SK-N-SH (cell line): ENCODE data around the gene PAWR. TPM values are rescaled to one million over a fixed set of nuclear protein-coding genes. Genes with fewer than 3 reads are reported as not detected.

Experiments used
- CTCF ChIA-PET: fragments of 300-600, 350-600 bp; formaldehyde crosslinking; extraction: SDS; loops from one replicate; lab custom pipeline; 2021; lab: Yijun Ruan, JAX
- POLR2A ChIA-PET: fragments of 350-600 bp; sonication (Branson Sonifier 250); formaldehyde crosslinking; extraction: SDS; loops from one replicate; lab custom pipeline; 2020; ENCODE audit warnings: antibody characterized with exemption, inconsistent platforms; lab: Yijun Ruan, JAX
- DNase-seq: peaks from one replicate; pipeline ENCODE4 v3.0.0; 2012
- H2AFZ ChIP-seq: fragments of 200-600 bp; sonication (generic); 2 replicates; pipeline ENCODE4 v1.8.1; 2016; ENCODE audit warnings: antibody characterized with exemption, mild to moderate bottlenecking, low read depth
- H3F3A ChIP-seq: fragments of 200-600 bp; sonication (generic); replicated peaks from 2 replicates; pipeline ENCODE3; 2016; ENCODE audit warnings: antibody characterized with exemption, mild to moderate bottlenecking; ENCODE audit not compliant: insufficient read depth
- H3K27ac ChIP-seq, 2 experiments: fragments of 200-500 bp in 1 of 2; fragments of 200-600 bp in 1 of 2; sonication (Bioruptor generic) in 1 of 2; sonication (generic), shearing (Covaris generic) in 1 of 2; 2 replicates each; pipeline versions ENCODE4 v1.5.1 to v1.6.1; 2014 to 2016; ENCODE audit warnings: low read depth in 2 of 2, inconsistent platforms in 1 of 2, low read length in 1 of 2, mild to moderate bottlenecking in 1 of 2, mixed read lengths in 1 of 2
- H3K27me3 ChIP-seq: fragments of 200-600 bp; sonication (generic), shearing (Covaris generic); 2 replicates; pipeline ENCODE4 v1.6.1; 2016; ENCODE audit warnings: mixed run types; ENCODE audit not compliant: insufficient read depth
- H3K36me3 ChIP-seq, 2 experiments: fragments of 200-500 bp in 1 of 2; fragments of 200-600 bp in 1 of 2; sonication (Bioruptor generic) in 1 of 2; sonication (generic) in 1 of 2; replicated peaks in 1 of 2; 2 replicates each; pipeline versions ENCODE3 to v1.5.1; 2014 to 2016; ENCODE audit warnings: low read length in 1 of 2, mild to moderate bottlenecking in 1 of 2; ENCODE audit not compliant: insufficient read depth in 2 of 2, control insufficient read depth in 1 of 2
- H3K4me1 ChIP-seq, 2 experiments: fragments of 200-500 bp in 1 of 2; fragments of 200-600 bp in 1 of 2; sonication (Bioruptor generic) in 1 of 2; sonication (generic), shearing (Covaris generic) in 1 of 2; 2 replicates each; pipeline versions ENCODE4 v1.5.1 to v1.6.1; 2014 to 2016; ENCODE audit warnings: low read depth in 1 of 2, low read length in 1 of 2, mixed run types in 1 of 2; ENCODE audit not compliant: insufficient read depth in 2 of 2, control insufficient read depth in 1 of 2
- H3K4me2 ChIP-seq: fragments of 200-600 bp; sonication (generic), shearing (Covaris generic); 2 replicates; pipeline ENCODE4 v1.6.1; 2017; ENCODE audit warnings: mixed run types
- H3K4me3 ChIP-seq, 2 experiments: fragments of 200-500 bp in 1 of 2; fragments of 200-600 bp in 1 of 2; sonication (Bioruptor generic) in 1 of 2; sonication (generic), shearing (Covaris generic) in 1 of 2; 2 replicates each; pipeline versions ENCODE4 v1.5.1 to v1.8.1; 2014 to 2016; ENCODE audit warnings: low read depth in 2 of 2, inconsistent platforms in 1 of 2, low read length in 1 of 2, mild to moderate bottlenecking in 1 of 2, mixed read lengths in 1 of 2, moderate library complexity in 1 of 2
- H3K79me2 ChIP-seq: fragments of 200-600 bp; sonication (generic); 2 replicates; pipeline ENCODE4 v1.8.1; 2017; ENCODE audit warnings: mild to moderate bottlenecking; ENCODE audit not compliant: insufficient read depth
- H3K9ac ChIP-seq: fragments of 200-600 bp; sonication (generic); 2 replicates; pipeline ENCODE4 v1.6.1; 2017; ENCODE audit warnings: mixed run types
- H3K9me2 ChIP-seq: fragments of 200-600 bp; sonication (generic); 2 replicates; pipeline ENCODE4 v1.6.1; 2017; ENCODE audit warnings: mixed run types
- H3K9me3 ChIP-seq: fragments of 200-600 bp; sonication (generic); 2 replicates; pipeline ENCODE4 v1.6.1; 2017; ENCODE audit warnings: mixed run types, mild to moderate bottlenecking, moderate library complexity
- H4K20me1 ChIP-seq: fragments of 200-600 bp; sonication (generic); 2 replicates; pipeline ENCODE4 v1.6.1; 2017; ENCODE audit warnings: mild to moderate bottlenecking, mixed run types; ENCODE audit not compliant: insufficient read depth
- CHD2 ChIP-seq: fragments of 150-350 bp; IDR thresholded peaks from 2 replicates; pipeline ENCODE4 v1.6.1; 2018; ENCODE audit warnings: low read length; ENCODE audit not compliant: partially characterized antibody
- CTCF ChIP-seq: fragments of 200-600 bp; sonication (generic); IDR thresholded peaks from 2 replicates; pipeline ENCODE4 v1.6.1; 2017; ENCODE audit warnings: antibody characterized with exemption, mild to moderate bottlenecking, moderate library complexity
- ELF1 ChIP-seq: IDR thresholded peaks from 2 replicates; pipeline ENCODE4 v1.4.0; 2012
- EZH2phosphoT487 ChIP-seq: fragments of 200-600 bp; sonication (generic); IDR thresholded peaks from 2 replicates; pipeline ENCODE4 v1.6.1; 2017; ENCODE audit warnings: low read depth, mixed run types, mild to moderate bottlenecking, antibody characterized with exemption, moderate library complexity, borderline replicate concordance
- FOSL2 ChIP-seq: IDR thresholded peaks from 2 replicates; pipeline ENCODE4 v1.4.0; 2012; ENCODE audit warnings: low read depth, mild to moderate bottlenecking, moderate library complexity, borderline replicate concordance
- GABPA ChIP-seq: IDR thresholded peaks from 2 replicates; pipeline ENCODE4 v1.4.0; 2012; ENCODE audit warnings: low read depth, mild to moderate bottlenecking
- GATA2 ChIP-seq: sonication (generic); formaldehyde crosslinking; IDR thresholded peaks from 2 replicates; pipeline ENCODE4 v1.5.0; 2020; ENCODE audit warnings: mild to moderate bottlenecking, missing genetic modification reagents
- MEF2A ChIP-seq: IDR thresholded peaks from 2 replicates; pipeline ENCODE4 v1.4.0; 2012; ENCODE audit warnings: low read depth, borderline replicate concordance
- MXI1 ChIP-seq: IDR thresholded peaks from 2 replicates; pipeline ENCODE4 v1.6.1; 2012; ENCODE audit warnings: mild to moderate bottlenecking, low read depth, low read length, improper control_type of control experiment
- NRF1 ChIP-seq: IDR thresholded peaks from 2 replicates; pipeline ENCODE4 v1.6.1; 2012; ENCODE audit warnings: low read depth, mild to moderate bottlenecking, low read length
- RCOR1 ChIP-seq: fragments of 150-350 bp; IDR thresholded peaks from 2 replicates; pipeline ENCODE4 v1.6.1; 2017; ENCODE audit warnings: antibody characterized with exemption, low read length
- RXRA ChIP-seq: IDR thresholded peaks from 2 replicates; pipeline ENCODE4 v1.4.0; 2012; ENCODE audit warnings: low read depth, mild to moderate bottlenecking, borderline replicate concordance
- SIN3A ChIP-seq: IDR thresholded peaks from 2 replicates; pipeline ENCODE4 v1.6.1; 2012; ENCODE audit warnings: low read depth, mild to moderate bottlenecking, low read length, moderate library complexity, borderline replicate concordance
- SMC3 ChIP-seq: IDR thresholded peaks from 2 replicates; pipeline ENCODE4 v1.6.1; 2012; ENCODE audit warnings: low read depth, low read length, improper control_type of control experiment
- TAF1 ChIP-seq: IDR thresholded peaks from 2 replicates; pipeline ENCODE4 v1.6.1; 2012; ENCODE audit warnings: low read depth, mild to moderate bottlenecking, low read length, moderate library complexity, borderline replicate concordance
- TCF12 ChIP-seq: IDR thresholded peaks from 2 replicates; pipeline ENCODE4 v1.4.0; 2012
- TEAD4 ChIP-seq: IDR thresholded peaks from 2 replicates; pipeline ENCODE4 v1.4.0; 2012; ENCODE audit warnings: mild to moderate bottlenecking, borderline replicate concordance; ENCODE audit not compliant: insufficient read depth
- USF1 ChIP-seq: IDR thresholded peaks from 2 replicates; pipeline ENCODE4 v1.4.0; 2012; ENCODE audit warnings: low read depth, borderline replicate concordance
- USF2 ChIP-seq: fragments of 150-350 bp; IDR thresholded peaks from 2 replicates; pipeline ENCODE4 v1.6.1; 2017; ENCODE audit warnings: antibody characterized with exemption, low read length, low read depth, borderline replicate concordance
- YY1 ChIP-seq: IDR thresholded peaks from 2 replicates; pipeline ENCODE4 v1.4.0; 2012; ENCODE audit warnings: low read depth, mild to moderate bottlenecking
- WGBS: methylation state at CpG from one replicate; pipeline ENCODE4 v1.1.6; 2017; ENCODE audit warnings: low lambda C conversion rate; 5-methylcytosine and 5-hydroxymethylcytosine counted together
- polyA plus RNA-seq, 3 experiments: library from polyadenylated mRNA; depleted of rRNA; stranded (reverse); fragments of >200 nt; gene quantifications; 2 replicates each; pipeline ENCODE4 v1.2.3, GENCODE V29; 2012
- TF ChIP-seq, protein P1 (sequence below): IDR thresholded peaks from 2 replicates; pipeline ENCODE4 v1.6.1; 2012; ENCODE audit warnings: mild to moderate bottlenecking, low read depth, low read length, moderate library complexity
- TF ChIP-seq, protein P2 (sequence below): IDR thresholded peaks from 2 replicates; pipeline ENCODE4 v1.4.0; 2012; ENCODE audit warnings: low read depth

Gene PAWR
- polyA plus RNA-seq, 1 of the 3 experiments (the other 2 are of a cell fraction): 1.8 TPM

- TF ChIP-seq TAF1 (no peak), EZH2phosphoT487 (no peak), TCF12 (no peak), SMC3 (no peak), SIN3A (no peak), FOSL2 (no peak), USF2 (no peak)
- TF ChIP-seq, protein P1, sequence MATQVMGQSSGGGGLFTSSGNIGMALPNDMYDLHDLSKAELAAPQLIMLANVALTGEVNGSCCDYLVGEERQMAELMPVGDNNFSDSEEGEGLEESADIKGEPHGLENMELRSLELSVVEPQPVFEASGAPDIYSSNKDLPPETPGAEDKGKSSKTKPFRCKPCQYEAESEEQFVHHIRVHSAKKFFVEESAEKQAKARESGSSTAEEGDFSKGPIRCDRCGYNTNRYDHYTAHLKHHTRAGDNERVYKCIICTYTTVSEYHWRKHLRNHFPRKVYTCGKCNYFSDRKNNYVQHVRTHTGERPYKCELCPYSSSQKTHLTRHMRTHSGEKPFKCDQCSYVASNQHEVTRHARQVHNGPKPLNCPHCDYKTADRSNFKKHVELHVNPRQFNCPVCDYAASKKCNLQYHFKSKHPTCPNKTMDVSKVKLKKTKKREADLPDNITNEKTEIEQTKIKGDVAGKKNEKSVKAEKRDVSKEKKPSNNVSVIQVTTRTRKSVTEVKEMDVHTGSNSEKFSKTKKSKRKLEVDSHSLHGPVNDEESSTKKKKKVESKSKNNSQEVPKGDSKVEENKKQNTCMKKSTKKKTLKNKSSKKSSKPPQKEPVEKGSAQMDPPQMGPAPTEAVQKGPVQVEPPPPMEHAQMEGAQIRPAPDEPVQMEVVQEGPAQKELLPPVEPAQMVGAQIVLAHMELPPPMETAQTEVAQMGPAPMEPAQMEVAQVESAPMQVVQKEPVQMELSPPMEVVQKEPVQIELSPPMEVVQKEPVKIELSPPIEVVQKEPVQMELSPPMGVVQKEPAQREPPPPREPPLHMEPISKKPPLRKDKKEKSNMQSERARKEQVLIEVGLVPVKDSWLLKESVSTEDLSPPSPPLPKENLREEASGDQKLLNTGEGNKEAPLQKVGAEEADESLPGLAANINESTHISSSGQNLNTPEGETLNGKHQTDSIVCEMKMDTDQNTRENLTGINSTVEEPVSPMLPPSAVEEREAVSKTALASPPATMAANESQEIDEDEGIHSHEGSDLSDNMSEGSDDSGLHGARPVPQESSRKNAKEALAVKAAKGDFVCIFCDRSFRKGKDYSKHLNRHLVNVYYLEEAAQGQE: no peak
Measured at GRCh38 chr12:79558924-79559469, 131.8 kb downstream of the PAWR start (continued).

DNA sequence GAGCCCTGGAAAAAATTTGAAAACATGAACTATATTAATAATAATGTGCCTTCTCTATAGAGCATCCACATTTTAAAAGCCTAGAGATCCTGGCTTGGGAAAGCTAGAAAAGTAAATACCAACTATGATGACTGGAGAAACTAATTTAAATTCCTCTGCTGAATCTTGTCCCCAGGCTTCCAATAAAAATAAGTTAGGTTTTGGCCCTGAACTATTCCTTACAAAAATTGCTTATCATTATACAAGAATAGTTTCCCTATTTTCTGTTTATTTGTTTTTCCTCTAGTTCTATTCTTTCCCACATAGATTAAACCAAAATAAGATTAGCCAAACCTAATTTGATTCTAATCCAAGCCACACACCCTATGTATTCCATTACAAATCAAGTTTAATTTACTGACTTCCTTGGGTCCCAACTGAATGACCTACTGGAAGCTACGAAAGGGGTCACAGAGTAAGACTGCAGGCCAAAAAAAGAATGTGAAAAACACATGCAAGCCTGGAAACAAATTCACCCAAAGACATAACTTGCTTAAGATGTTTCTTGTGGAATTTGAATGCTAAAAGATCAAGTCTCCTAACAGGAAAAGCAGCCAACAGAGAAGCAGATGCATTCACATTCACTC, 133.0 kb downstream of the PAWR start:
- Histone ChIP-seq H3K9me3 (no peaks in the 10 kb centered on the region), H2AFZ (no peak overlapping the region), H3K36me3 (peaks cover 0 to under 1% of the 10 kb centered on the region in 2 experiments), H4K20me1 (no peaks in the 10 kb centered on the region), H3K4me1 (no peaks in the 10 kb centered on the region; a peak in 1 of 4 replicates), H3K27me3 (no peaks in the 10 kb centered on the region), H3K27ac (no peak overlapping the region), H3K4me3 (no peak overlapping the region), H3K79me2 (no peaks in the 10 kb centered on the region), H3F3A (peaks cover 6% of the 10 kb centered on the region), H3K9me2 (no peaks in the 10 kb centered on the region), H3K9ac (no peak overlapping the region), H3K4me2 (no peak overlapping the region)
- ChIA-PET POLR2A (no interaction called here), CTCF (interaction anchor here (1.0 kb wide), 1 partner anchor 712 kb away, joined by 3 read pairs; no protein-coding TSS in a partner anchor)
- no peak for DNase-seq
- 31% methylated on average over 1 of the region's 1 CpG for WGBS
- TF ChIP-seq CTCF: no peak
- TF ChIP-seq MXI1: no peak
- TF ChIP-seq ELF1: no peak
- no peak for TF ChIP-seq TCF12
- TF ChIP-seq EZH2phosphoT487: no peak
- no peak for TF ChIP-seq TEAD4
- no peak for TF ChIP-seq RXRA
- TF ChIP-seq TAF1: no peak
- TF ChIP-seq GABPA: no peak
- TF ChIP-seq NRF1: no peak
- TF ChIP-seq, protein P2, sequence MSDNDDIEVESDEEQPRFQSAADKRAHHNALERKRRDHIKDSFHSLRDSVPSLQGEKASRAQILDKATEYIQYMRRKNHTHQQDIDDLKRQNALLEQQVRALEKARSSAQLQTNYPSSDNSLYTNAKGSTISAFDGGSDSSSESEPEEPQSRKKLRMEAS: no peak
- TF ChIP-seq YY1: no peak
- TF ChIP-seq RCOR1: no peak
- no peak for TF ChIP-seq MEF2A
- TF ChIP-seq SMC3: no peak
- TF ChIP-seq USF1: no peak
- no peak for TF ChIP-seq USF2
- TF ChIP-seq GATA2 (CRISPR knock-in tag): no peak
- no peak for TF ChIP-seq CHD2
